Transverse colon (tissue), 4 donors: Measurements from ENCODE around the gene FYCO1. TPM values are rescaled to one million over a fixed set of nuclear protein-coding genes. Genes with fewer than 3 reads are reported as not detected.

Experiments
- DNase-seq: peaks from one replicate; pipeline ENCODE4 v3.0.0-alpha.2; 2019
- H3K27ac ChIP-seq, 4 donors: fragments of 200-600 bp; sonication (generic); 2 replicates each; pipeline ENCODE4 v1.5.1; 2016 to 2018; ENCODE audit warnings: inconsistent platforms in 4 of 4
- H3K27me3 ChIP-seq: fragments of 200-600 bp; sonication (generic); 2 replicates; pipeline ENCODE4 v1.5.1; 2017; ENCODE audit warnings: inconsistent platforms
- H3K36me3 ChIP-seq, 4 donors: fragments of 200-600 bp; sonication (generic); 2 replicates each; pipeline ENCODE4 v1.5.1; 2017 to 2019; ENCODE audit warnings: inconsistent platforms in 4 of 4
- H3K4me1 ChIP-seq, 4 donors: fragments of 200-600 bp; sonication (generic); 2 replicates each; pipeline ENCODE4 v1.5.1; 2017 to 2020; ENCODE audit warnings: inconsistent platforms in 4 of 4
- H3K4me3 ChIP-seq, 4 donors: fragments of 200-600 bp; sonication (generic); 1 replicate in 1 of 4; 2 replicates in 3 of 4; pipeline versions ENCODE4 v1.5.1 to v1.6.1; 2017 to 2019; ENCODE audit warnings: inconsistent platforms in 4 of 4
- H3K9me3 ChIP-seq, 2 donors: fragments of 200-600 bp; sonication (generic); 2 replicates each; pipeline ENCODE4 v1.5.1; 2017 to 2019; ENCODE audit warnings: inconsistent platforms in 2 of 2
- EP300 ChIP-seq: sonication (generic); formaldehyde crosslinking; IDR thresholded peaks from one replicate; pipeline ENCODE4 v1.6.1; 2017; ENCODE audit warnings: antibody characterized with exemption, low read depth
- POLR2A ChIP-seq: fragments of 450-650 bp; IDR thresholded peaks from one replicate; pipeline ENCODE4 v1.6.1; 2016; ENCODE audit warnings: antibody characterized with exemption, mild to moderate bottlenecking, moderate library complexity
- POLR2AphosphoS5 ChIP-seq, 3 donors: sonication (generic); formaldehyde crosslinking; IDR thresholded peaks; one replicate each; pipeline ENCODE4 v1.6.1; 2016; ENCODE audit warnings: antibody characterized with exemption in 3 of 3
- WGBS, 2 donors: methylation state at CpG; one replicate each; pipeline ENCODE4 v1.1.5; 2018; ENCODE audit warnings: low coverage in 1 of 2; 5-methylcytosine and 5-hydroxymethylcytosine counted together
- in situ Hi-C, 4 donors: fragments of 200-750 bp; cut with MboI; loops; one replicate each; pipeline versions ENCODE4 v1.15.0 to v1.15.1; 2017; ENCODE audit warnings: low sequenced_read_pairs in 3 of 4, low pct_ligation_motif_present in 1 of 4, low pct_unique_long_range_greater_than_20kb in 1 of 4
- intact Hi-C: fragments of 100-400 bp; cut with DNase I; formaldehyde crosslinking; loops from one replicate; pipeline ENCODE4 v1.15.1; 2023; ENCODE audit warnings: low total_unique reads
- total RNA-seq, 4 donors: library from RNA; depleted of rRNA; stranded (reverse); fragments of >200 nt; gene quantifications; one replicate each; pipeline ENCODE4 v1.1.0, GENCODE V29; 2016
- TF ChIP-seq, protein P1 (sequence below), 5 experiments: fragments of 200-600 bp in 3 of 5; fragments of 450-650 bp in 2 of 5; sonication (generic) in 3 of 5; IDR thresholded peaks; 1 replicate in 2 of 5; 2 replicates in 3 of 5; pipeline ENCODE4 v1.5.1; 2016 to 2017; ENCODE audit warnings: antibody characterized with exemption in 5 of 5, inconsistent platforms in 3 of 5, mild to moderate bottlenecking in 2 of 5, moderate library complexity in 1 of 5

Gene FYCO1
- total RNA-seq, 4 donors from 2014 or later = 34.5 to 40.0 (median 38.1) TPM

DNA sequence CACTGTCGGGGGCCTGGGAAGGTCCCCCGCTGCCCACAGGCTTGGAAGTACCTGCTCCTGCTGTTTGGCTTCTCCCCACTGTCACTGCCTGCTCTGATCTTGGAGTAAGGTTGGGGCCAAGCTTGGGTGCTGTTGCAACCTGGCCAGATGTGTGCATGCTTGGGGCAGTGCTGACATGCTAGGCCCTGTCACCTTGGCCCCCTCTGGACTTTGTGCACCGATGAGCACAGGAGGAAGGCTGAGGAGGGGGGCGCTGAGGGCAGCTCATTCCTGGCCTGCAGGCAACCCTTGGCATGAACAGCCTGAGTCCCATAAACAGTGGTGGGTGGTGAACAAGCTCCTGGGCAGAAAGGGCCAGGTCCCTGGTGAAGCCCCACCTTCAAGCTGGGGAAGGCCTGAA lies 35.6 kb upstream of the FYCO1 start:
- no peaks in the 10 kb centered on the region for H3K4me1 ChIP-seq
- H3K36me3 ChIP-seq = no peaks in the 10 kb centered on the region
- H3K4me3 ChIP-seq = no peak overlapping the region
- H3K27ac ChIP-seq = no peak overlapping the region
- no peaks in the 10 kb centered on the region for H3K27me3 ChIP-seq
- in situ Hi-C loops = no loop called here
- no peak for TF ChIP-seq POLR2A
- no peak for TF ChIP-seq EP300
- TF ChIP-seq POLR2AphosphoS5 (IDR thresholded peaks at IDR 0.05) = no peak
- 97% methylated on average over 4 of the region's 4 CpGs; no CpG with 5 or more reads in 1 of the 2 donors for WGBS, 2 donors
- intact Hi-C loops = no loop called here
- DNase-seq = no peak
- peaks cover 0 to 5% of the 10 kb centered on the region in 2 donors for H3K9me3 ChIP-seq

DNA sequence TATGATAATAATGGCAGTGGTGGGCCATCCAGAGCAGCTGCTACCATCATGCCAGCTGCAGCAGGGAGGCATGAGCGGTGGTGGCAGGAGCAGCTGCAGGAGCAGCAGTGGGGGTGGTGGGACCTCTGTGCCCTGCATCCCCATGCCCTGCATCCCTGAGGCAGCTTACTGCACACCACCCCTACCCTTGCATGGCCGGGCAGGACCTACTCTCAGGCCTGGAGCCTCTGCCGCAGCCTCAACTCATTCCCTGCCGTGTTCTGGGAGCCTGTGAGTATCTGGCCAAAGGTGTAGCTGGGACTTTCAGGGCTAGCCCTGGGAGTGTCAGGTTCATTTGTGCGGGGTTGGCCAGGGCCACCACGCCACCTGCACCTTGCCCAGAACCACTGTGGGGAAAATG lies 35.0 kb upstream of the FYCO1 start:
- H3K4me1 ChIP-seq = no peaks in the 10 kb centered on the region
- WGBS, 2 donors = 95% methylated on average over 6 of the region's 6 CpGs; no CpG with 5 or more reads in 1 of the 2 donors
- intact Hi-C loops (no loop called here), in situ Hi-C loops (no loop called here)
- H3K9me3 ChIP-seq = peaks cover 0 to 5% of the 10 kb centered on the region in 2 donors
- no peak overlapping the region for H3K27ac ChIP-seq
- no peak for DNase-seq
- H3K36me3 ChIP-seq = no peaks in the 10 kb centered on the region
- H3K27me3 ChIP-seq = no peaks in the 10 kb centered on the region
- no peak overlapping the region for H3K4me3 ChIP-seq
- TF ChIP-seq POLR2A = no peak
- TF ChIP-seq POLR2AphosphoS5 (IDR thresholded peaks at IDR 0.05) = no peak
- TF ChIP-seq EP300 = no peak
- TF ChIP-seq, protein P1, sequence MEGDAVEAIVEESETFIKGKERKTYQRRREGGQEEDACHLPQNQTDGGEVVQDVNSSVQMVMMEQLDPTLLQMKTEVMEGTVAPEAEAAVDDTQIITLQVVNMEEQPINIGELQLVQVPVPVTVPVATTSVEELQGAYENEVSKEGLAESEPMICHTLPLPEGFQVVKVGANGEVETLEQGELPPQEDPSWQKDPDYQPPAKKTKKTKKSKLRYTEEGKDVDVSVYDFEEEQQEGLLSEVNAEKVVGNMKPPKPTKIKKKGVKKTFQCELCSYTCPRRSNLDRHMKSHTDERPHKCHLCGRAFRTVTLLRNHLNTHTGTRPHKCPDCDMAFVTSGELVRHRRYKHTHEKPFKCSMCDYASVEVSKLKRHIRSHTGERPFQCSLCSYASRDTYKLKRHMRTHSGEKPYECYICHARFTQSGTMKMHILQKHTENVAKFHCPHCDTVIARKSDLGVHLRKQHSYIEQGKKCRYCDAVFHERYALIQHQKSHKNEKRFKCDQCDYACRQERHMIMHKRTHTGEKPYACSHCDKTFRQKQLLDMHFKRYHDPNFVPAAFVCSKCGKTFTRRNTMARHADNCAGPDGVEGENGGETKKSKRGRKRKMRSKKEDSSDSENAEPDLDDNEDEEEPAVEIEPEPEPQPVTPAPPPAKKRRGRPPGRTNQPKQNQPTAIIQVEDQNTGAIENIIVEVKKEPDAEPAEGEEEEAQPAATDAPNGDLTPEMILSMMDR (IDR thresholded peaks at IDR 0.05) = no peak

DNA sequence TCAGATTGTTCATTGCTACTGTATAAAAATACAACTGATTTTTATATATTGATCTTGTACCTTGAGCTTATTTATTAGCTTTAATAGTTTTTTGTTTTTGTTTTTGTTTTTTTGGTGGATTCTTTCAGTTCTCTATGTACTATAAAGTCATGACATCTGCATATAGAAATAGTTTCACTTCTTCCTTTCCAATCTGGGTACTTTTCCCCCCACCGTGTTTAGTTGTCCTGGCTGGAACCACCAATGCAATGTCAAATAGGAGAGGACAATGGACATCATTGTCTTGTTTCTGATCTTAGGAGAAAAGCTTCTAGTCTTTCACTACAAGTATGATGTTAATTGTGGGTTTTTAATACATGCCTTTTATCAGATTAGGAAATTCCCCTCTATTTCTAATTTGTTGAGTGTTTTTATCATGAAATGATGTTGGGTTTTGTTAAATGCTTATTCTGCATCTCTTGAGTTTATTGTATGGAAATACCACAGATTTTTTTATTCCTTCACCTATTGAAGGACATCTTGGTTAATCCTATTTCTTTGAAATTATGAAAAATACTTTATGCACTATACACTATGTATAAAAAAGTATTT lies 34.4 kb upstream of the FYCO1 start:
- in situ Hi-C loops = no loop called here

DNA sequence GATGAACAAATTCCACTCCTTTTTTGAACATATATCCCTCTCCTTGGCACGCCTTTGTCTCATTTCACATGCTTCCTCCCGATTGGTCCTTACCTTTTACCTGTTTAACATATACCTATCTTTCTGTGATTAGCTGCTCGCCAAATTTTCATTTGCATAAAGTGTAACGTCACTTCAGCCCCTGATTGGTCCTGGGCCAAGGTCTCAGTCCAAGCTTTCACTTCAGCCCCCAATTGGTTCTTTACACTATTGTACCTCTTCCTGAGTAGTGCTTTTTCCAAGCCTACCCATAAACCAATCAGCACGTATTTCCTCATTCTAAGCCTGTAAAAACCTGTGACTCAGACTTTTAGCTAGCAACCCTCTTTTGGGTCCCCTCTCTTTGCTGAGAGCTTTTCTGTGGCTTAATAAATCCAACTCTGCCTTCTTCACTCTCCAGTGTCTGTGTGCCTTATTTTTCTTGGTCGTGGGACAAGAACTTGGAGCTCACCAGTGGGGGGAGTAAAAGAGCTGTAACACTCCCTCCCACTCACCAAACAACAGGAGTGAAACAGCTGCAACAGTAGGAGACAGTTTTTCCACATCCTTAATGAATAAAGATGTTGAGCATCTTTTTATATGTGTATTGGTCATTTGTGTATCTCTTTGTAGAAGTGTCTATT lies 32.2 kb upstream of the FYCO1 start:
- Histone ChIP-seq H3K36me3 (no peaks in the 10 kb centered on the region), H3K4me1 (no peaks in the 10 kb centered on the region), H3K27ac (no peak overlapping the region), H3K9me3 (peaks cover 0 to 5% of the 10 kb centered on the region in 2 donors), H3K27me3 (no peaks in the 10 kb centered on the region), H3K4me3 (no peak overlapping the region)
- no peak for TF ChIP-seq POLR2AphosphoS5 (IDR thresholded peaks at IDR 0.05)
- TF ChIP-seq, protein P1 (IDR thresholded peaks at IDR 0.05) = no peak
- TF ChIP-seq POLR2A = no peak
- no peak for TF ChIP-seq EP300
- intact Hi-C loops (no loop called here), in situ Hi-C loops (no loop called here)
- no peak for DNase-seq
- 81% methylated on average over 6 of the region's 6 CpGs for WGBS, 2 donors

More for the DNA sequence above, 34.4 kb upstream of the FYCO1 start:
- Histone ChIP-seq H3K27ac (no peak overlapping the region), H3K4me3 (no peak overlapping the region), H3K4me1 (no peaks in the 10 kb centered on the region), H3K27me3 (no peaks in the 10 kb centered on the region), H3K36me3 (no peaks in the 10 kb centered on the region), H3K9me3 (peaks cover 0 to 5% of the 10 kb centered on the region in 2 donors)
- intact Hi-C loops = no loop called here
- DNase-seq = no peak
- 60 to 67% methylated on average over 1 of the region's 1 CpG for WGBS, 2 donors
- no peak for TF ChIP-seq EP300
- no peak for TF ChIP-seq POLR2AphosphoS5 (IDR thresholded peaks at IDR 0.05)
- TF ChIP-seq, protein P1 (IDR thresholded peaks at IDR 0.05) = no peak
- TF ChIP-seq POLR2A = no peak
